ENCODE results near the gene TEPSIN.

DNA sequence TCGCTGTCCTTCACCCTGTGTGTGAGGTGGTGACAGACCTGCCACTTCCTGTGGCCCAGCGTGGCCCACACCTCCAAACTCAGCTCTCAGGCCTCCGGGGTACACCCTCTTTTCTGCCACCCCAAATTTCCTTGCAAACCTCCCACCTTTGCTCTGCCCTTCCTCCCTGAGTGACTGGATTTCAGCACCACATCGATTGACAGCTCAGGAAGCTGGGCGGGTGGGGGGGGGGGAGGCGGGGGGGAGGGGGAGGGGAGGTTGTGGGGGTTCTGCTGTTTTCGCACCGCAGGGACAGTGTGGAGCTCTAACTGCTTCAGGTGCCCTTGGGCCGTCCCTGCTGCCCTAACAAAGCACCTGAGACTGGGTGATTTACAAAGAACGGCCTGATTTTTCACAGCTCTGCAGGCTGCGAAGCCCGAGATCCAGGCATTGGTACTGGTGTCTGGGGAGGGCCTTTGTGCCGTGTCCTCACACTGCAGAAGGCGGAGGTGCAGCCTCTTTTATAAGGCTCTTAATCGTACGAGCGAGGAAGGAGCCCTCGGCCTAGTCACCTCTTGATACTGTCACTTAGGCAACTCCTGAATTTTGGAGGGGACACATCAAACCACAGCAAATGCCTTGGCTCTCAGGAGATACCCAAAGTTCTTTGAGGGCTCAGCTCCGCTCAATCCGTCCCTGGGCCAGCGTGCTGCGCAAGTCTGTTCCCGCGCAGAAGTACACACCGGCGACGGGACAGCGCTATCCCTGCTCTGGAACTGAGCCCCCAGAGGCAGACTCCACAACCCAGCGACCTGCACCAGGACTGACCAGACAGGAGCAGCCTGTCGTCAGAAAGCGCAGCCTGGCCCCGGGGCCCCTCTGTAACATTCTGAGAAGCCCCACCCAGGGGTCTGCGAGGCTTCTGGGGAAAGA is 3.8 kb upstream of the TEPSIN start:
- TF ChIP-seq NR3C1 (CRISPR knock-in tag; conservative IDR thresholded peaks at IDR 0.05; ENCODE audit: low read depth) (no peak), JUN (CRISPR knock-in tag; IDR thresholded peaks at IDR 0.05) (no peak), NFYB (CRISPR knock-in tag; conservative IDR thresholded peaks at IDR 0.05; ENCODE audit: low read depth) (no peak), CREB1 (CRISPR knock-in tag; IDR thresholded peaks at IDR 0.05) (no peak), NR1H2 (CRISPR knock-in tag; IDR thresholded peaks at IDR 0.05) (no peak)
- TF ChIP-seq, protein P1, sequence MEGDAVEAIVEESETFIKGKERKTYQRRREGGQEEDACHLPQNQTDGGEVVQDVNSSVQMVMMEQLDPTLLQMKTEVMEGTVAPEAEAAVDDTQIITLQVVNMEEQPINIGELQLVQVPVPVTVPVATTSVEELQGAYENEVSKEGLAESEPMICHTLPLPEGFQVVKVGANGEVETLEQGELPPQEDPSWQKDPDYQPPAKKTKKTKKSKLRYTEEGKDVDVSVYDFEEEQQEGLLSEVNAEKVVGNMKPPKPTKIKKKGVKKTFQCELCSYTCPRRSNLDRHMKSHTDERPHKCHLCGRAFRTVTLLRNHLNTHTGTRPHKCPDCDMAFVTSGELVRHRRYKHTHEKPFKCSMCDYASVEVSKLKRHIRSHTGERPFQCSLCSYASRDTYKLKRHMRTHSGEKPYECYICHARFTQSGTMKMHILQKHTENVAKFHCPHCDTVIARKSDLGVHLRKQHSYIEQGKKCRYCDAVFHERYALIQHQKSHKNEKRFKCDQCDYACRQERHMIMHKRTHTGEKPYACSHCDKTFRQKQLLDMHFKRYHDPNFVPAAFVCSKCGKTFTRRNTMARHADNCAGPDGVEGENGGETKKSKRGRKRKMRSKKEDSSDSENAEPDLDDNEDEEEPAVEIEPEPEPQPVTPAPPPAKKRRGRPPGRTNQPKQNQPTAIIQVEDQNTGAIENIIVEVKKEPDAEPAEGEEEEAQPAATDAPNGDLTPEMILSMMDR (IDR thresholded peaks at IDR 0.05): no peak
- TF ChIP-seq, protein P2, sequence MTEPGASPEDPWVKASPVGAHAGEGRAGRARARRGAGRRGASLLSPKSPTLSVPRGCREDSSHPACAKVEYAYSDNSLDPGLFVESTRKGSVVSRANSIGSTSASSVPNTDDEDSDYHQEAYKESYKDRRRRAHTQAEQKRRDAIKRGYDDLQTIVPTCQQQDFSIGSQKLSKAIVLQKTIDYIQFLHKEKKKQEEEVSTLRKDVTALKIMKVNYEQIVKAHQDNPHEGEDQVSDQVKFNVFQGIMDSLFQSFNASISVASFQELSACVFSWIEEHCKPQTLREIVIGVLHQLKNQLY (CRISPR knock-in tag; IDR thresholded peaks at IDR 0.05): no peak

All from WTC11 (cell line).